ENCODE measurements around the gene POLE.
A peak's percentile ranks its signal among the peaks of the same experiment; 100 is the strongest.

The POLE gene

GRCh38 chr12:132611620-132612019 lies 75.5 kb downstream of the POLE start:
- no peak for TF ChIP-seq CEBPB (IDR thresholded peaks at IDR 0.05)
- no peak for TF ChIP-seq REST (IDR thresholded peaks at IDR 0.05; ENCODE audit: low read depth)
- no peak for TF ChIP-seq TEAD4 (IDR thresholded peaks at IDR 0.05)
- peak; percentile 75 for TF ChIP-seq MAX (IDR thresholded peaks at IDR 0.05)
- TF ChIP-seq CREB1 (IDR thresholded peaks at IDR 0.05; ENCODE audit: low read depth): no peak
- TF ChIP-seq EGR1 (IDR thresholded peaks at IDR 0.05): no peak
- TF ChIP-seq RAD21 (IDR thresholded peaks at IDR 0.05; ENCODE audit: low read depth): no peak
- TF ChIP-seq NFIC (IDR thresholded peaks at IDR 0.05): no peak
- no peak for TF ChIP-seq TAF1 (IDR thresholded peaks at IDR 0.05; ENCODE audit: low read depth)
- TF ChIP-seq EP300 (IDR thresholded peaks at IDR 0.05; ENCODE audit: borderline replicate concordance): no peak
- no peak for TF ChIP-seq ZBTB7A (IDR thresholded peaks at IDR 0.05; ENCODE audit: low read depth)
- TF ChIP-seq FOXM1 (IDR thresholded peaks at IDR 0.05; ENCODE audit: borderline replicate concordance, low read depth): no peak
- TF ChIP-seq TCF12 (IDR thresholded peaks at IDR 0.05; ENCODE audit: low read depth): no peak
- no peak for TF ChIP-seq YY1 (IDR thresholded peaks at IDR 0.05; ENCODE audit: low read depth)
- TF ChIP-seq USF1 (IDR thresholded peaks at IDR 0.05): 0 out of 2 replicates have a peak, but pooled peaks have one; percentile 27

DNA sequence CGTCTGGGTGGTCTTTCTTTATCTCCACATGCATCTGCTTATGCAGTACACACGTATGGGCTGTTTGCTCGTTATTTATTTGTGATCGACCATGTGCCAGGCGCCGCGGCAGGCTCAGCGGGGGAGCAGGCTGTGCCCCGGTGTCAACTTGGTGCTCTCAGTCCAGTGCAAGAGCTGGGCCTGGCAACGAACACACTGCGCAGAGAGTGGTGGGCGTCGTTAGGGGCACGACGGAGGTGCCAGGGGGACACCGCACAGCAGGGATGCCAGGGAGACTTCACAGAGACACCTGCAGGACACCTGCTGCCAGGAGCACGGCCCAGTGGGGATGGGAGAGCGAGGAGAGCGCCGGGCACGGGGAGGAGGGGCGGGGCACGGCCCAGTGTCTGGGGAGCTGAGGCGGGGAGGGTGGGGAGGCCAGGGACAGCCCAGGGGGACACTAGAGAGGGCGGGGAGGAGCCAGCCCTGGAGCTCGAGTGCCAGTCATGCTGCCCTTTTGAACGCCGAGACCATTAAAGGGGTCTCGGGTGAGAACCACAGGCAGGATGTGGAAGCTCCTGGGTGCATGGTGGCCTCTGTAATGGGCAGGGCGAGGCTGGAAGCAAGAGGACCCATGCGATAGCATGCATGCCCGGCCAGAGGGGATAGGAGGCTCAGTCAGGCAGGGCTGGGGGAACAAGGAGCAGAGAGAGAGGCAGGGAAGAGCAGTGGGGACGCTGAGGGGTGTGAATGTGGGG lies 76.1 kb downstream of the POLE start:
- no peak for TF ChIP-seq CEBPB (IDR thresholded peaks at IDR 0.05)
- TF ChIP-seq NFIC (IDR thresholded peaks at IDR 0.05): no peak
- no peak for TF ChIP-seq RAD21 (IDR thresholded peaks at IDR 0.05; ENCODE audit: low read depth)
- TF ChIP-seq REST (IDR thresholded peaks at IDR 0.05; ENCODE audit: low read depth): no peak
- TF ChIP-seq TAF1 (IDR thresholded peaks at IDR 0.05; ENCODE audit: low read depth): no peak
- TF ChIP-seq FOXM1 (IDR thresholded peaks at IDR 0.05; ENCODE audit: borderline replicate concordance, low read depth): no peak
- no peak for TF ChIP-seq CREB1 (IDR thresholded peaks at IDR 0.05; ENCODE audit: low read depth)
- no peak for TF ChIP-seq MAX (IDR thresholded peaks at IDR 0.05)
- TF ChIP-seq TCF12 (IDR thresholded peaks at IDR 0.05; ENCODE audit: low read depth): no peak
- no peak for TF ChIP-seq TEAD4 (IDR thresholded peaks at IDR 0.05)
- TF ChIP-seq EGR1 (IDR thresholded peaks at IDR 0.05): no peak
- TF ChIP-seq USF1 (IDR thresholded peaks at IDR 0.05): no peak
- no peak for TF ChIP-seq YY1 (IDR thresholded peaks at IDR 0.05; ENCODE audit: low read depth)
- TF ChIP-seq ZBTB7A (IDR thresholded peaks at IDR 0.05; ENCODE audit: low read depth): no peak
- TF ChIP-seq EP300 (IDR thresholded peaks at IDR 0.05; ENCODE audit: borderline replicate concordance): no peak

DNA sequence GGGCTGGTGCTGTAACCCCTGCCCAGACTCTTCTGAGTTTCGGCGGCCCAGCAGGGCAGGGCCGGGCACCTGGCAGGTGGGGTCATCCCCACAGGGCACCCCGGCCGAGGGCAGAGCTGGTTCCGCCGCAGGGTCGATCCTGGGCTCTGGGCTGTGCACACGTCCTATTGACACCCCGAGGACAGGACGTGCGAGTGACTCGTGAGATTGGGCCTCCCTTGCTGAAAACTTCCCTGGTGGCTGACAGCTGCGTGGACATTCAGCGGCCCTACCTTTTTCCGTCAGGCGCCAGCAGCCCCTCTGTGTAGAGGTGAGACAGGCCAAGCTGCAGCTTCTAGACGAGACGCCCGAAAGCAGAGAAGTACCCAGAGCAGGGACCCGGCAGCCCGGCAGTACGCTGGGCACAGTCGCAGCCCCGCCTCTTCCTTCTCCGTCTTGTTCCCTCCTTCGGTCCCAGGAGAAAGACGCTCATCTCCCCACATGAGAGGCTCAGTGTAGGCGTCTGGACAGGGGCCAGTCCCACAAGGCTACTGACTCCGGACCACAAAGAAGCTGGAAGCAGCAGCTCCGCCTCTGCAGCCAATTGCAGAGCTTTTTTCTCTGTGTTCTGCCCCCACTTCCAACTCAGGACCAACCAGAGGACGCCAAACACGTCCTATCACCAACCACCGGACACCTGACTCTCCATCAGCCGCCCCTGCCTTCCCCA lies 76.9 kb downstream of the POLE start, which contains the start of gene LRCOL1:
LRCOL1 (minus strand) TSS at position 532 of the 709 bp plus-strand sequence. CDS start 4,331 bp downstream, outside the sequence.
- TF ChIP-seq NFIC (IDR thresholded peaks at IDR 0.05): no peak
- TF ChIP-seq FOXM1 (IDR thresholded peaks at IDR 0.05; ENCODE audit: borderline replicate concordance, low read depth): no peak
- no peak for TF ChIP-seq YY1 (IDR thresholded peaks at IDR 0.05; ENCODE audit: low read depth)
- TF ChIP-seq EGR1 (IDR thresholded peaks at IDR 0.05): no peak
- TF ChIP-seq TEAD4 (IDR thresholded peaks at IDR 0.05): no peak
- TF ChIP-seq RAD21 (IDR thresholded peaks at IDR 0.05; ENCODE audit: low read depth): no peak
- TF ChIP-seq CEBPB (IDR thresholded peaks at IDR 0.05): no peak
- no peak for TF ChIP-seq EP300 (IDR thresholded peaks at IDR 0.05; ENCODE audit: borderline replicate concordance)
- TF ChIP-seq MAX (IDR thresholded peaks at IDR 0.05): no peak
- no peak for TF ChIP-seq TCF12 (IDR thresholded peaks at IDR 0.05; ENCODE audit: low read depth)
- TF ChIP-seq USF1 (IDR thresholded peaks at IDR 0.05): no peak
- no peak for TF ChIP-seq ZBTB7A (IDR thresholded peaks at IDR 0.05; ENCODE audit: low read depth)

Measured in Ishikawa (cell line).